SH-SY5Y (cell line): ENCODE measurements around the gene GPR15LG.

Experiments
- GATA2 ChIP-seq: IDR thresholded peaks from 2 replicates; pipeline ENCODE4 v1.6.1; 2011; ENCODE audit warnings: mild to moderate bottlenecking, low read depth, low read length
- GATA3 ChIP-seq: IDR thresholded peaks from 2 replicates; pipeline ENCODE4 v1.6.1; 2011; ENCODE audit warnings: low read depth, mild to moderate bottlenecking, low read length, moderate library complexity

DNA sequence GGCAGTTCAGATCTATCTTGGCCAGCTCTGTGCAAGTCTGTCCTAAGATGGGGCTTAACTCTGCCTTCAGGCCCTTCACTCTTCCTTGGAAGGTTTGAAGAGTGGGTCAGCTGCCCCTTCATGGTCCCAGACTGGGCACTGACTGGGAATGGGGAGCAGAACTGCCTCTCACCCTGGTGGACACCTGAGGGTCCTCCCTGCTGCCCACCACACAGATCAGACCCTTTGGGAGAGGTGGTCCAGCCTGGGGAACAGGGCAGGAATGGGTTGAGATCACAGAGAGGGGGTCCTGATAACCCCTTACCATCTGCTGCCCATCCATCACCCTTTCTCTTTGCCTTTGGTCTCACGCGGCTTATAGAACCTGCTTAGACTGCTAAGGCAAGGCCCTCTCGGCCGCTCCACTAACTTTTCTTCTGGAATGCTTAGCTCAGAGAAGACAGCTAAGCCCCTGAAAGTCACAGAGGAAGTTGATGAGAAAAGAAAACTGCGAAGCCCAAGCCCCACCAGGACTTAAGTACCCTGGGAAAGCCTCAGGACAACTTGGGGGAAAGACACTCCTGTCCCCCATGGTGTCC, 20.3 kb downstream of the GPR15LG start:
- TF ChIP-seq GATA3 (no peak), GATA2 (no peak)
